Common myeloid progenitor, CD34-positive (primary cell): ENCODE measurements around the gene CSTF1.
"Not testable (repeated sequence)": the region's sequence is repeated elsewhere in the genome, so short reads cannot be mapped to it uniquely, and the experiment has no call there.

Source experiments
- CTCF ChIA-PET: fragments of 350-600 bp; sonication (Branson Sonifier 250); formaldehyde crosslinking; loops from one replicate; lab custom pipeline; 2021; ENCODE audit warnings: antibody characterized with exemption; lab: Charles Lee
- POLR2A ChIA-PET: fragments of 350-600 bp; sonication (Branson Sonifier 250); formaldehyde crosslinking; loops from one replicate; lab custom pipeline; 2021; ENCODE audit warnings: antibody characterized with exemption; lab: Charles Lee
- DNase-seq, 3 donors: peaks; one replicate each; pipeline versions ENCODE4 v3.0.0 to v3.0.0-alpha.2; 2013
- H3K27ac ChIP-seq, 2 experiments: 1 replicate in 1 of 2; 2 replicates in 1 of 2; pipeline ENCODE4 v1.7.0; 2013; ENCODE audit warnings: inconsistent platforms in 2 of 2, low read length in 2 of 2, mild to moderate bottlenecking in 2 of 2, low read depth in 1 of 2, moderate library complexity in 1 of 2; ENCODE audit not compliant: severe bottlenecking in 2 of 2, insufficient read depth in 1 of 2, poor library complexity in 1 of 2
- H3K27me3 ChIP-seq, 5 experiments: replicated peaks in 2 of 5; 1 replicate in 3 of 5; 2 replicates in 2 of 5; pipeline versions ENCODE4 v1.6.1 to v1.7.0; 2013; ENCODE audit warnings: low read length in 4 of 5, mild to moderate bottlenecking in 2 of 5, moderate library complexity in 2 of 5, inconsistent platforms in 1 of 5; ENCODE audit not compliant: insufficient read depth in 5 of 5, control insufficient read depth in 4 of 5
- H3K36me3 ChIP-seq, 4 experiments: 1 replicate in 2 of 4; 2 replicates in 2 of 4; pipeline versions ENCODE4 v1.6.1 to v1.7.0; 2013; ENCODE audit warnings: low read length in 3 of 4, control low read depth in 1 of 4, mild to moderate bottlenecking in 1 of 4; ENCODE audit not compliant: control insufficient read depth in 4 of 4, insufficient read depth in 4 of 4
- H3K4me1 ChIP-seq, 4 experiments: 1 replicate in 3 of 4; 2 replicates in 1 of 4; pipeline versions ENCODE4 v1.6.1 to v1.7.1; 2013; ENCODE audit warnings: low read length in 3 of 4, mild to moderate bottlenecking in 3 of 4, control low read depth in 1 of 4, inconsistent platforms in 1 of 4, moderate library complexity in 1 of 4; ENCODE audit not compliant: control insufficient read depth in 4 of 4, insufficient read depth in 4 of 4; ENCODE audit errors: control extremely low read depth in 1 of 4
- H3K4me3 ChIP-seq, 7 experiments: 1 replicate in 4 of 7; 2 replicates in 3 of 7; pipeline versions ENCODE4 v1.5.1 to v1.7.0; 2013; ENCODE audit warnings: mild to moderate bottlenecking in 7 of 7, low read length in 6 of 7, moderate library complexity in 6 of 7, inconsistent platforms in 2 of 7, low read depth in 2 of 7, control low read depth in 1 of 7; ENCODE audit not compliant: insufficient read depth in 4 of 7, control insufficient read depth in 1 of 7; ENCODE audit errors: extremely low read depth in 1 of 7
- H3K9me3 ChIP-seq, 5 experiments: 1 replicate in 4 of 5; 2 replicates in 1 of 5; pipeline versions ENCODE4 v1.6.1 to v1.7.1; 2013; ENCODE audit warnings: low read length in 4 of 5, mild to moderate bottlenecking in 2 of 5, inconsistent platforms in 1 of 5, low read depth in 1 of 5, moderate library complexity in 1 of 5; ENCODE audit not compliant: control insufficient read depth in 4 of 5, insufficient read depth in 2 of 5; ENCODE audit errors: control extremely low read depth in 1 of 5
- WGBS: methylation state at CpG from one replicate; pipeline ENCODE4 v1.1.5; 2013; ENCODE audit not compliant: insufficient coverage; 5-methylcytosine and 5-hydroxymethylcytosine counted together

CSTF1 gene

GRCh38 chr20:56411287-56411686, 18.8 kb downstream of the CSTF1 start:
- H3K36me3 ChIP-seq, result peaks cover 5 to 27% (median 16%) of the 10 kb centered on the region in 4 experiments
- H3K27me3 ChIP-seq, H3K9me3 ChIP-seq, DNase-seq: not testable (repeated sequence)
- WGBS, result 94% methylated on average over 4 of the region's 7 CpGs
- ChIA-PET CTCF (interaction anchor here (0.7 to 4.2 kb wide), 10 partner anchors 10 to 102 kb away, joined by 3 to 22 read pairs (median 4); no protein-coding TSS in a partner anchor), POLR2A (interaction anchor here (0.9 to 1.7 kb wide), 3 partner anchors 10 to 58 kb away, joined by 3 to 6 read pairs (median 4); partner anchors contain the start of gene AURKA)
- peak overlapping the region; percentile 69 to 85 for H3K27ac ChIP-seq
- H3K4me1 ChIP-seq, result peaks cover 6 to 62% (median 22%) of the 10 kb centered on the region in 4 experiments
- peak overlapping the region in 5 of 7 experiments; percentile 52 to 79 (median 72) for H3K4me3 ChIP-seq

- CTCF ChIA-PET, result interaction anchor here (0.7 to 4.2 kb wide), 14 partner anchors 10 to 102 kb away, joined by 3 to 22 read pairs (median 4); no protein-coding TSS in a partner anchor
- H3K4me3 ChIP-seq, result peak within 1 kb of the TSS in 6 of 7 experiments; percentile 23 to 79 (median 66)
Observed at GRCh38 chr20:56411759-56412472, 19.5 kb downstream of the CSTF1 start, which contains the start of gene CASS4. CASS4 (plus strand) TSS chr20:56412260; CDS start chr20:56412459, 199 bp downstream.

GRCh38 chr20:56412473-56412790, 20.0 kb downstream of the CSTF1 start:
- H3K27ac ChIP-seq, result peak overlapping the region; percentile 69 to 85
- WGBS, result 72% methylated on average over 7 of the region's 7 CpGs
- peaks cover 3 to 23% (median 8%) of the 10 kb centered on the region in 4 experiments for H3K36me3 ChIP-seq
- CTCF ChIA-PET, result interaction anchor here (0.7 to 4.2 kb wide), 11 partner anchors 9 to 101 kb away, joined by 3 to 22 read pairs (median 4); no protein-coding TSS in a partner anchor
- DNase-seq, result peak in 1 of 3 donors; percentile 16
- H3K4me3 ChIP-seq, result peak overlapping the region in 6 of 7 experiments; percentile 23 to 79 (median 66)
- H3K4me1 ChIP-seq, result peaks cover 8 to 74% (median 28%) of the 10 kb centered on the region in 4 experiments
- no peaks in the 10 kb centered on the region for H3K27me3 ChIP-seq
- no peaks in the 10 kb centered on the region for H3K9me3 ChIP-seq
- POLR2A ChIA-PET, result interaction anchor here (0.9 to 1.7 kb wide), 4 partner anchors 8 to 57 kb away, joined by 3 to 6 read pairs (median 4); partner anchors contain the start of gene AURKA

More at GRCh38 chr20:56411759-56412472, 19.5 kb downstream of the CSTF1 start, which contains the start of gene CASS4:
- Histone ChIP-seq H3K9me3 (no peaks in the 10 kb centered on the region), H3K36me3 (peaks cover 5 to 23% (median 11%) of the 10 kb centered on the region in 4 experiments), H3K27me3 (no peaks in the 10 kb centered on the region), H3K27ac (peak within 1 kb of the TSS; percentile 69 to 85), H3K4me1 (peaks cover 8 to 69% (median 23%) of the 10 kb centered on the region in 4 experiments)
- 0% methylated on average over 9 of the region's 10 CpGs for WGBS
- peak; percentile 83 to 95 (median 91) for DNase-seq
- POLR2A ChIA-PET, result interaction anchor here (0.9 to 1.7 kb wide), 4 partner anchors 9 to 57 kb away, joined by 3 to 6 read pairs (median 4); partner anchors contain the start of gene AURKA

GRCh38 chr20:56412949-56413348, 20.5 kb downstream of the CSTF1 start:
- H3K4me3 ChIP-seq, result peak overlapping the region in 4 of 7 experiments; percentile 23 to 79 (median 72)
- H3K9me3 ChIP-seq, result no peaks in the 10 kb centered on the region
- ChIA-PET CTCF (interaction anchor here (1.0 to 2.4 kb wide), 4 partner anchors 9 to 51 kb away, joined by 3 to 15 read pairs (median 5); no protein-coding TSS in a partner anchor), POLR2A (interaction anchor here (0.9 to 1.6 kb wide), 2 partner anchors 8 to 20 kb away, joined by 3 to 4 read pairs; no protein-coding TSS in a partner anchor)
- peaks cover 8 to 79% (median 33%) of the 10 kb centered on the region in 4 experiments for H3K4me1 ChIP-seq
- DNase-seq, result no peak
- WGBS, result no CpG with 5 or more reads among the region's 3 CpGs
- peaks cover 1 to 18% (median 3%) of the 10 kb centered on the region in 4 experiments for H3K36me3 ChIP-seq
- no peaks in the 10 kb centered on the region for H3K27me3 ChIP-seq
- H3K27ac ChIP-seq, result peak overlapping the region in 1 of 2 experiments; percentile 85

GRCh38 chr20:56414842-56415765, 22.7 kb downstream of the CSTF1 start:
- no peaks in the 10 kb centered on the region for H3K27me3 ChIP-seq
- peak overlapping the region in 1 of 2 experiments; percentile 5 for H3K27ac ChIP-seq
- H3K9me3 ChIP-seq, result no peaks in the 10 kb centered on the region
- 100% methylated on average over 6 of the region's 12 CpGs for WGBS
- ChIA-PET POLR2A (no interaction called here), CTCF (interaction anchor here (1.0 to 1.8 kb wide), 5 partner anchors 10 to 65 kb away, joined by 3 to 5 read pairs (median 4); no protein-coding TSS in a partner anchor)
- H3K4me3 ChIP-seq, result no peak overlapping the region
- H3K36me3 ChIP-seq, result peaks cover 0 to 6% (median 0%) of the 10 kb centered on the region in 4 experiments
- H3K4me1 ChIP-seq, result peaks cover 17 to 89% (median 52%) of the 10 kb centered on the region in 4 experiments
- no peak for DNase-seq

- peak overlapping the region in 1 of 2 experiments; percentile 73 for H3K27ac ChIP-seq
- H3K4me3 ChIP-seq, result no peak overlapping the region
- WGBS, result 79% methylated on average over 6 of the region's 7 CpGs
- ChIA-PET POLR2A (interaction anchor here (1.3 kb wide), 1 partner anchor 51 kb away, joined by 5 read pairs; the partner anchor contains the start of gene RTF2), CTCF (interaction anchor here (1.2 to 4.1 kb wide), 6 partner anchors 9 to 21 kb away, joined by 3 to 18 read pairs (median 4); no protein-coding TSS in a partner anchor)
- peaks cover 23 to 92% (median 61%) of the 10 kb centered on the region in 4 experiments for H3K4me1 ChIP-seq
- DNase-seq, result no peak
- H3K9me3 ChIP-seq, result no peaks in the 10 kb centered on the region
- H3K27me3 ChIP-seq, result no peaks in the 10 kb centered on the region
- peaks cover 0 to 9% (median 0%) of the 10 kb centered on the region in 4 experiments for H3K36me3 ChIP-seq
Observed at GRCh38 chr20:56417402-56417801, 25.0 kb downstream of the CSTF1 start.
